KMS-11 (cell line): Measurements from ENCODE around the gene UGT1A8.

Source experiments
- H2AFZ ChIP-seq: fragments of 200-600 bp; sonication (generic); 2 replicates; pipeline ENCODE4 v1.6.1; 2016; ENCODE audit warnings: antibody characterized with exemption, mixed run types, low read depth
- H3K27ac ChIP-seq: fragments of 200-600 bp; sonication (generic); 2 replicates; pipeline ENCODE4 v1.6.1; 2016; ENCODE audit warnings: mild to moderate bottlenecking, mixed run types
- H3K27me3 ChIP-seq: fragments of 200-600 bp; sonication (generic); 2 replicates; pipeline ENCODE4 v1.6.1; 2017; ENCODE audit warnings: mild to moderate bottlenecking, low read depth, mixed run types, moderate library complexity; ENCODE audit not compliant: insufficient read depth
- H3K36me3 ChIP-seq: fragments of 200-600 bp; sonication (generic); 2 replicates; pipeline ENCODE4 v1.6.1; 2017; ENCODE audit warnings: mild to moderate bottlenecking, mixed run types; ENCODE audit not compliant: insufficient read depth
- H3K4me1 ChIP-seq: fragments of 200-600 bp; sonication (generic); 2 replicates; pipeline ENCODE4 v1.6.1; 2016; ENCODE audit warnings: mild to moderate bottlenecking, low read depth, mixed run types; ENCODE audit not compliant: poor library complexity, severe bottlenecking
- H3K4me2 ChIP-seq: fragments of 200-600 bp; sonication (generic); 2 replicates; pipeline ENCODE4 v1.7.0; 2016; ENCODE audit warnings: mild to moderate bottlenecking, mixed run types
- H3K4me3 ChIP-seq: fragments of 200-600 bp; sonication (generic); IDR thresholded peaks from 2 replicates; pipeline ENCODE4 v1.6.1; 2017; ENCODE audit warnings: low read depth, low read length, mixed read lengths; ENCODE audit not compliant: insufficient read depth
- H3K79me2 ChIP-seq: fragments of 200-600 bp; sonication (generic); 2 replicates; pipeline ENCODE4 v1.6.1; 2016; ENCODE audit warnings: low read depth, mixed run types; ENCODE audit not compliant: insufficient read depth
- H3K9ac ChIP-seq: fragments of 200-600 bp; sonication (generic); 2 replicates; pipeline ENCODE4 v1.6.1; 2016; ENCODE audit warnings: mild to moderate bottlenecking, mixed run types
- H4K20me1 ChIP-seq: fragments of 200-600 bp; sonication (generic); 2 replicates; pipeline ENCODE4 v1.6.1; 2016; ENCODE audit warnings: mild to moderate bottlenecking, mixed run types; ENCODE audit not compliant: insufficient read depth
- CTCF ChIP-seq: fragments of 200-600 bp; sonication (generic); conservative IDR thresholded peaks from 2 replicates; pipeline ENCODE4 v1.6.1; 2017; ENCODE audit warnings: low read depth, mild to moderate bottlenecking, antibody characterized with exemption, low read length, moderate library complexity, mixed read lengths

The UGT1A8 gene

GRCh38 chr2:233815861-233816260, 198.4 kb downstream of the UGT1A8 start:
- no peak overlapping the region for H3K4me2 ChIP-seq
- H4K20me1 ChIP-seq, result no peaks in the 10 kb centered on the region
- H3K27ac ChIP-seq, result no peak overlapping the region
- H3K9ac ChIP-seq, result no peak overlapping the region
- no peaks in the 10 kb centered on the region for H3K79me2 ChIP-seq
- no peak overlapping the region for H2AFZ ChIP-seq
- TF ChIP-seq CTCF, result no peak
- no peaks in the 10 kb centered on the region for H3K36me3 ChIP-seq
- H3K27me3 ChIP-seq, result no peaks in the 10 kb centered on the region
- H3K4me3 ChIP-seq, result no peak overlapping the region
- no peaks in the 10 kb centered on the region for H3K4me1 ChIP-seq

- no peaks in the 10 kb centered on the region for H3K36me3 ChIP-seq
- no peak overlapping the region for H2AFZ ChIP-seq
- no peaks in the 10 kb centered on the region for H3K27me3 ChIP-seq
- H3K4me1 ChIP-seq, result no peaks in the 10 kb centered on the region
- H3K9ac ChIP-seq, result no peak overlapping the region
- no peaks in the 10 kb centered on the region for H3K79me2 ChIP-seq
- H3K4me2 ChIP-seq, result no peak overlapping the region
- H4K20me1 ChIP-seq, result no peaks in the 10 kb centered on the region
- no peak overlapping the region for H3K27ac ChIP-seq
- H3K4me3 ChIP-seq, result no peak overlapping the region
- no peak for TF ChIP-seq CTCF
Observed at GRCh38 chr2:233816334-233816733, 198.9 kb downstream of the UGT1A8 start.

- TF ChIP-seq CTCF, result no peak
- Histone ChIP-seq H3K36me3 (no peaks in the 10 kb centered on the region), H3K4me1 (no peaks in the 10 kb centered on the region), H4K20me1 (no peaks in the 10 kb centered on the region), H3K4me3 (no peak overlapping the region), H3K4me2 (no peak overlapping the region), H3K9ac (no peak overlapping the region), H3K79me2 (no peaks in the 10 kb centered on the region), H2AFZ (no peak overlapping the region), H3K27me3 (no peaks in the 10 kb centered on the region), H3K27ac (no peak overlapping the region)
Observed at GRCh38 chr2:233816771-233817170, 199.3 kb downstream of the UGT1A8 start.

- H3K27me3 ChIP-seq, result no peaks in the 10 kb centered on the region
- H3K27ac ChIP-seq, result no peak overlapping the region
- no peaks in the 10 kb centered on the region for H3K4me1 ChIP-seq
Observed at GRCh38 chr2:233817361-233817911, 200.0 kb downstream of the UGT1A8 start.

More at GRCh38 chr2:233817361-233817911, 200.0 kb downstream of the UGT1A8 start:
- H3K36me3 ChIP-seq, result no peaks in the 10 kb centered on the region
- H4K20me1 ChIP-seq, result no peaks in the 10 kb centered on the region
- H2AFZ ChIP-seq, result no peak overlapping the region
- H3K9ac ChIP-seq, result no peak overlapping the region
- TF ChIP-seq CTCF, result no peak
- H3K4me3 ChIP-seq, result no peak overlapping the region
- H3K4me2 ChIP-seq, result no peak overlapping the region
- H3K79me2 ChIP-seq, result no peaks in the 10 kb centered on the region
